ENCODE measurements around the gene RAPGEF4.

- TF ChIP-seq REST (IDR thresholded peaks at IDR 0.05; ENCODE audit: insufficient read depth in 1 of 2, low read depth in 2 of 2, low read length in 2 of 2) (no peak), SIN3A (IDR thresholded peaks at IDR 0.05; ENCODE audit: borderline replicate concordance, insufficient read depth, low read length) (no peak), TAF1 (IDR thresholded peaks at IDR 0.05; ENCODE audit: borderline replicate concordance, insufficient read depth, low read length) (no peak), POLR2AphosphoS5 (IDR thresholded peaks at IDR 0.05; ENCODE audit: low read depth, low read length) (no peak)
These were observed 264.2 kb downstream of the RAPGEF4 start for GRCh38 chr2:172999641-173000386.
